GM15510 (cell line): ENCODE results near the gene ZC3H4.

Experiments used
- POLR2A ChIP-seq: IDR thresholded peaks from 3 replicates; pipeline ENCODE4 v1.6.1; 2011; ENCODE audit warnings: borderline replicate concordance; ENCODE audit not compliant: insufficient read length; ENCODE audit errors: extremely low read depth

The ZC3H4 gene

DNA sequence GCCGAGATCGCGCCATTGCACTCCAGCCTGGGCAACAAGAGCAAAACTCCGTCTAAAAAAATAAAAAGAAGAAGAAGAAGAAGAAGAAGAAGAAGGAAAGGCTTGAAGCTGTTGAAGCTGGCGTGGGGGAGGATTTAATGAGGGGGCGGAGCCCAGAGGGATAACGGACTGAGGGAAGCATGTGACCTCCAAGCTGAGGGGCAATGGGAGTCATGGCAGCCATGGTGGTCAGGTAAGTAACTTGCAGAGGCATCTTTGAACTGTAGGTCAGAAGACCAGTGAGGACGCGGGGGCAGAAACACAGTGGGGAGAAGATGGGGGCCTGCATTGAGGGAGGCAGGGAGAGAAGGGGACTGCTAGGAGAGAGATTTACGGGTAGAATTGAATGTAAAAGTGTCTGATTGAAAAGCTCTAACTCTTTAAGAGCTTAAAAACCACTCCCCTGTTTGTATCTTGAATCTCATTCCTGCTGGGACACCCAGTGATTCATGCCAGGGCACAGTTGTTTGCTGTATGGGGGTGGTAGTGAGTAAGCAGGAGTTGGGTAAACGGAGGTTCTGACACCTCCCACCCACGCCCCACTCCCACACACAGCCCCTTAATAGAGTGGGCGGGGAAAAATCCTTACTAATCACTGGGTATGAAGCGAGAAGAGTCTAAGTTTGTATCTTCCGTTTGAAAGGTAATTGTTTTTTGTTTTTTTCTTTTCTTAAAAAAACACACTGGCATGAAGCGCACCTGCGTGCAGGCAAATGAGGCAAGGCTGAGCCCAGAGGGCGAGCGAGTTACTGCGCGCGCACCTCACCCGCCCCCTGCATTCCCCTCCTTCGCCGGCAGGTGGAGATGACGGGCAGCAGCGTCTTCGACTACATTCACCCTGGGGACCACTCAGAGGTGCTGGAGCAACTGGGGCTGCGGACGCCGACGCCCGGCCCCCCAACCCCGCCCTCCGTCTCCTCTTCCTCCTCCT is 78.2 kb downstream of the ZC3H4 start:
- peak; percentile 17 for TF ChIP-seq POLR2A

DNA sequence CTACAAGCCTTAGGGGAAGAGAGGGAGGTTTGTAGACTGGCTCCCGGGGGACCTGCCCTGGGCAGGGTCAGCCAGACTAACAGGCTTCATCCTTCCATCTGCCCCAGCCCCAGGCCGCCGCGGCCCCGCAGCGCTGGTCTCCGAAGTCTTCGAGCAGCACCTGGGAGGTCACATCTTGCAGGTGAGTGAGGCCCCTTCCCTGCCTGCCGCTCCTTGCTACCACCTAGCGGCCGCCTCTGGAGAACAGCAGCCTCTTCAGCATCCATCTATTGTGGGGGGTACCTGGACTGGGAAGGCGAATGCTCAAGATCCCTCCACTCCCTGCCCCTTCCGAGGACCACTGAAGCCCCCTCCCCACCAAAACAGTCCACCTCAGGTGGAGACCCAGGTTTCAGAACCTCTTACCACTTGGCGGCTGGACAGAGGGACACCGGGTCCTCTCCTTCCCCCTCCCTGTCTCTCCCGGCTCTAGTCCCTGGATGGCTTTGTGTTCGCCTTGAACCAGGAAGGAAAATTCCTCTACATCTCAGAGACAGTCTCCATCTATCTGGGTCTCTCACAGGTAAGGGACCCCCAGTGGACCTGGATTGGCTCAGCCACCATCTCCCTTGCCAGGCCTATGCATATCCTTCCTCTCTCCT is 81.3 kb downstream of the ZC3H4 start:
- no peak for TF ChIP-seq POLR2A

DNA sequence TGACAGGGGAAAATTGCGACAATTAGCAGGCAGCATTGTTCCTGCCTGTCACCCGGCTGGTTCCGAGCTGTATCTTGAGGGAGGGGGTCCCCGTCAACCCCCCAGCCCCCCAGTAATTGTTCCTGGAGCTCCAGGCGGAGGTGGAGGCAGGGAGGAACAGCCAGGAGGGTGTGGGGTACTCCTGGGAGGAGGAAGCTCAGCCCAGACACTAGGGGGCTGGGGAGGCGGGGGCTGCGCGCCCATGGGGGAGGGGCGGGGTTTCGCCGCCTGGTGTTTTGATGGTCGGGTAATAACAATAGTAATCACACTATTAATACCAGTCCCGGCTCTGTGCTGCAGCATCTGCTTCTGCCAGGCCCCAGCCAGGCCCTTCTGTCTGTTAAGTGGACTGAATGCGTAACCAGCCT is 85.4 kb downstream of the ZC3H4 start:
- no peak for TF ChIP-seq POLR2A

DNA sequence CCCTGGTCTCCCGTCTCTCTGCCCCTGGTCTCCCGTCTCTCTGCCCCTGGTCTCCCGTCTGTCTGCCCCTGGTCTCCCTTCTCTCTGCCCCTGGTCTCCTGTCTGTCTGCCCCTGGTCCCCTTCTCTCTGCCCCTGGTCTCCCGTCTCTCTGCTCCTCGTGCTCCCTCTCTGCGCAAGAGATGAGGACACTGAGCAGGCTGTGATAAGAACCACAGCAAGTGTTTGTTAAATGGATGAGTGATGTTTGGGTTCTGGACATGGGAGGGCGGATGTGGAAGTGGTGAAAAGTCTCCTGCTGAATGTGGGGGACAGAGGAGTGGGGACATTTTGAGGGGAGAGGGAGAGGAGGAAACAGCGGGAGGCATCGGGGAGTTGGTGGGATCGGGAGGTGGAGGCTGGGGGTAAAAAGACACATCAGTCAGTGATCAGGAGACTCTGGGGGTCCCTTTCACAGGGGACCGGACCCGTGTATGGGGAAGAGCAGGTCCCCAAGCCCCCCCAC is 85.9 kb downstream of the ZC3H4 start:
- no peak for TF ChIP-seq POLR2A

DNA sequence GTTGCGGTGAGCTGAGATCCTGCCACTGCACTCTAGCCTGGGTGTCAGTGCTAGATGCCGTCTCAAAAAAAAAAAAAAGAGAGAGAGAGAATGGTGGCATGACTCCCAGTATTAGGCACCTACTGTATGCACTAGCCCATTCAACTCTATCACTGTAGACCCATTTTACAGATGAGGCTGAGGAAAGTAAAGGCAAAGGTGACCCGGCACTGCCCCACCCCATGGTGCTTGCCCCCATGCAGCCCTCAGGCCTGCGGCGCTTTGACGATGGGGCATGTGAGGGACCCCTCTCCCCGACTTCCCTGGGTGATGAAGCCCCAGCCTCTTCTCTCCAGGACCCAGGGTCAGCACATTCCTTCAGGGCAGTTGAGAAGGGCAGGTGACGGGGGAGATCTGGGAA is 86.7 kb downstream of the ZC3H4 start:
- TF ChIP-seq POLR2A: no peak

DNA sequence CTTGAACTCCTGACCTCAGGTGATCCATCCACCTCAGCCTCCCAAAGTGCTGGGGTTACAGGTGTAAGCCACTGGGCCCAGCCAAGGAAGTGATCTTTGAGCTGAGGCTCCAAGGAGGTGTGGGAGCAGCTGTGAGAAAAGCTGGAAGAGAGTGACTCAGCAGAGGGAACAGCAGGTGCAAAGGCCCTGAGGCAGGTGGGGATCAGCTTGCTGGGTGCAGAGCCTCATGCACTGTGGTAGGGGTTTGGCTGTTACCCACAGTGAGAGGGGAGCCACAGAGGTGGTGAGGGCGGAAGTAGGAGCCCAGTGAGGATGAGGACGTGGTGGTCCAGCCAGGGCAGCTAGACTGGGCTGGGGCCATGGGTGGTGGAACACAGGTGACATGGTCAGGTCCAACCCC is 87.4 kb downstream of the ZC3H4 start:
- TF ChIP-seq POLR2A: no peak

DNA sequence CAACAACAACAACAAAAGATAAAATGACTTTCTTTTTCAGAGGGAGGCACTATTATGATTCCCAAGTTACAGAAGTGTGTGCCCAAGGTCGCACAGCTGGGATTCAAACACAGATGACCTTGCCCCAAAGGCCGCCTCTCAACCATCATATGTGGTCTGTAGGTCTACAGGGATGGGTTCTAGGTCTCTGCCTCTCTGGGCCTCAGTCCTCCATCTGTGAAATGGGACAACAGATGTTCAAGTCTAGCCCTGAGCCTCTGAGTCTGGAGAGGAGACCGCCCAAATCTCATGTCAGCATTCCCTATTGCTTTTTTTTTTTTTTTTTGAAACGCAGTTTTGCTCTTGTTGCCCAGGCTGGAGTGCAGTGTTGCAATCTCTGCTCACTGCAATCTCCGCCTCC is 89.1 kb downstream of the ZC3H4 start:
- no peak for TF ChIP-seq POLR2A

DNA sequence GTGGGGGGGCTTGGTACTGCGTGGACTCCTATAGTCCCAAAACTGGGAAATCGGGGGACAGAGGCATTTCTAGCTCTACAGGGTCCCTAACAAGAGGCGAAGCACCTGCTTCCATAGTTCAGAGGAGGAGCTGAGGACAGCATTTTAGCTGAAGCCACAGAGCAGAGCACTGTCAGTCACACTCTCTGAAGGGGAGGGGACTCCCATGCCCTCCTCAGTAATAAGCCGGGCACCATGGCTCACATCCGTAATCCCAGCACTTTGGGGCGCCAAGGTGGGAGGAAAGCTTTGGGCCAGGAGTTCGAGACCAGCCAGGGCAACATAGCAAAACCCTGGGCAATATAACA is 90.2 kb downstream of the ZC3H4 start:
- no peak for TF ChIP-seq POLR2A

DNA sequence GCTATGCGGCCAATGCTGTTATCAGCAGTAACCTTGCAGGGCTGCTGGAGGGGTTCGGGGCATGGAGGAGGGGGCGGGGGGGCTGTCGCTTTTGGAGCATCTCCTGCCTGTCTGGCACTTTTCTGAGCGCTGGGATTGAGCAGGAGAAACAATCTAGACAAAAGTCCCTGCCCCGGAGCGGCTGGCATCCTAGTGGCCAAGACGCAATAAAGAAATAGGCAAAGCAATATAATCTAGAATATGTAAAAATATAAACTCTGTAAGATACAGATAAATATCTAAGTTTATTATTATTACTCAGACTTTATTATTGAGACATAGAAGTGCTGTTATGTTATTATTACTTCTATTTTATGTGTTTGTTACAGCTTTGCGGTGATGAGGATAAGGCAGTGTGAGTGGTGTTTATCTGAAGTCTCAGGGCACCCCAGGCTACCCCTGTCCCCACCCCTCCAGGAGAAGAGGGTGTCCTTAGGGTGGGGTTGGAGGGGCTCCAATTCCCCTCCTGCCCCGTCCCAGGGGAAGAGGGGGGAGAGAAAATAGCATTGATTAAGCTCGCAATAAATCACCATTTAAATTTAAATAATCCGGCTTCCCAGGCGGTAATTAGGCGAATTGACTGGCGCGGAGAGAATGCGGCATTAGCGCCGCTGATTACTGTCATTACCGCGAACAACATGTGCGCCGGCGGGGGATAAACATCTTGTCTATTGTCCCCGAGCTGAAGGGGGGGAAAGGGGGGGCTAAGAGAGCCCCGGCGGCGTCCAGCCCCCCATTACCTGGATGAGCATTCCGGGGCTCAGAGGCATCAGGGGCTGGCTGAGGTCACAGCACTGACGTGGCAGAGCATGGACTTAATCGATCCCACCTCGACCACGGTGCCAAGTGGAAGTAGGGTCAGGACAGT is 90.8 kb downstream of the ZC3H4 start:
- TF ChIP-seq POLR2A: no peak

DNA sequence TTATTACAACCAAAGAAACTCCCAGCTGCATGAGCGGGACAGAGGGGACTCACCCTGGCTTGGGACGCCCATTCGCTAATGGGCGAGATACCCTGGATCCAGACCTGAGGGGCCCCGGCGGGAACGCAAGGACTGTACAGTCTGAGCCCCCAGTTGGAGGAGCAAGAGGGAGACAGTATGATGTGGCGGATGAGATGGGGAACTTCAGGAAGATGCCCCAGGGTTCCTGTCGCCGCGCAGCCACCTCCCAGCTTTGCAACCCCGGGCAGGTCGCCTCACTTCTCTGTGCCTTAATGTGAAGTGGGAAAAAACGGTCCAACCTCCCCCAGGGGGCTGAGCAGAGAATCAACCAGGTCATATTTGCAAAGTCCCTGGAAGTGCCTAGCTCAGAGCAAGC is 91.4 kb downstream of the ZC3H4 start:
- TF ChIP-seq POLR2A: no peak

DNA sequence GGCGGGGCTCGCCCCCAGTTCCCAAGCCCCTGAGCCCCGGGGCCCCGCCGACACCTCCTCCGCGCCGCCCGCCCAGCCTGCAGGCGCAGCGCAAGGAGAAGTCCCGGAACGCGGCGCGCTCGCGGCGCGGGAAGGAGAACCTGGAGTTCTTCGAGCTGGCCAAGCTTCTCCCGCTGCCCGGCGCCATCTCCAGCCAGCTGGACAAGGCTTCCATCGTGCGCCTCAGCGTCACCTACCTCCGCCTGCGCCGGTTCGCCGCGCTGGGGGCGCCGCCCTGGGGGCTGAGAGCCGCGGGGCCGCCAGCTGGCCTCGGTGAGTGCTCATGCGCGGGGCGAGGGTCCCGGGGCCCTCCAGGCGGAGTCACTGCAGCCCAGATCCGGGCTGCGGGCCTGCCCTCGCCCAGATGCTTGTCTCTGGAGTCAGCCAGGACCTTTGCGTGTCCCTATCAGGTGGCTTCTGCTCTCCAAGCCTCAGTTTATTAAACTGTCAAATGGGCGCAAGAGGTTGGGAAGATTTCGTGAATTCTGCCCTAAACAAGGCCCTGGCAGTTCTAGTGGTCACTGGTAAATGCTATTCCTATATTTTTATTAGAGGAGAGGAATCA is 91.9 kb downstream of the ZC3H4 start:
- no peak for TF ChIP-seq POLR2A

DNA sequence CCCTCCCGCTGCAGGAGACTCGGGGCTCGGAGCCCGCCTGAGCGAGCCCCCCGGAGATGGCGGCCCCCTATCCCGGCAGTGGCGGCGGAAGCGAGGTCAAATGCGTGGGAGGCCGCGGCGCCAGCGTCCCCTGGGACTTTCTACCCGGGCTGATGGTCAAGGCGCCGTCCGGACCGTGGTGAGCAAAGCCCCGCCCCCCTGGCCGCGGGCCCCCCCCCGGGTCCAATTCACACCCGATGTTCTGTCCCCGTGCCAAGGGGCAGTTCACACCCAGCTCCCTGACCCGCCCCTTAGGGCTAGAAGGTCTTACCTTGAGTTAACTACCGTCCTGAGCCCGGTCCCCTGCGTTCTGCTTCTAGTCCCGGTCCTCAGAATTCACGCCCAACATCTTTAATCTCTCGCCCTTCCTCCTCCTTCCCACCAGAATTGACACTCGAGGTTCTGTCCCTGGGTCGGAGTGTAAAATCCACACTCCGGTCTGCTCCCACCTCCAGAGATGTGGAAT is 92.5 kb downstream of the ZC3H4 start:
- no peak for TF ChIP-seq POLR2A

DNA sequence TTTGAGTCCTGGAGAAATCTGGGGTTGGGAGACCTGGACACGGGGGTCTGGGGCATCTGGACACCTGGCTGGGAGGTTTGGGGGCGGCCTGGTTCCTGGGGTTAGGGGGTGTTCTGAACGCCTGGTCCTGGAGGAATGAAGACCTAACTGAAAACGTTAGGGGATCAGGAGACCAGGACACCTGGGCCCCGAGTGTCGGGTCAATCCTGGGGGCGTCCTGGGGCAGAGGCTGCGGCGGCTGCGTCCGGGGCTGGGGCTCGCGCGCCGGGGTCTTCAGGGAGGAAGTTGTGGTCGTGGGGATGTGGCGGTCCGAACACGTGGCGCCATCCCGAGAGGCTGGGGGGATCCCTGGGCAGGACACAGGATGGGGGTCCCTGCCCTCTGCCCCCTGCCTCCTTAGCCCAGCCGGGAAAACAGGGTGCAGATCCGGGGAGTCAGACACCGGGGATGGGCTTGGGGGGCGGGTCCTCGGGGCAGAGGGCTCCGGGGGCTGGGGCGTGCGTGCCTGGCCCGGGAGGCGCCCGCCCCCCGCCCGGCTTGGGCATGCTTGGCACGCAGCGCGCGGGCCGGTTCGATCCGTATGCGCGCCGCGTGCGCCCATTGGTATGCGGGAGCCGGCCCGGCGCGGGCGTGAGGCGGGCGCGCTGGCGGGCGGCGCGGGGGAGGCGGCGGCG is 93.3 kb downstream of the ZC3H4 start:
- TF ChIP-seq POLR2A: no peak

DNA sequence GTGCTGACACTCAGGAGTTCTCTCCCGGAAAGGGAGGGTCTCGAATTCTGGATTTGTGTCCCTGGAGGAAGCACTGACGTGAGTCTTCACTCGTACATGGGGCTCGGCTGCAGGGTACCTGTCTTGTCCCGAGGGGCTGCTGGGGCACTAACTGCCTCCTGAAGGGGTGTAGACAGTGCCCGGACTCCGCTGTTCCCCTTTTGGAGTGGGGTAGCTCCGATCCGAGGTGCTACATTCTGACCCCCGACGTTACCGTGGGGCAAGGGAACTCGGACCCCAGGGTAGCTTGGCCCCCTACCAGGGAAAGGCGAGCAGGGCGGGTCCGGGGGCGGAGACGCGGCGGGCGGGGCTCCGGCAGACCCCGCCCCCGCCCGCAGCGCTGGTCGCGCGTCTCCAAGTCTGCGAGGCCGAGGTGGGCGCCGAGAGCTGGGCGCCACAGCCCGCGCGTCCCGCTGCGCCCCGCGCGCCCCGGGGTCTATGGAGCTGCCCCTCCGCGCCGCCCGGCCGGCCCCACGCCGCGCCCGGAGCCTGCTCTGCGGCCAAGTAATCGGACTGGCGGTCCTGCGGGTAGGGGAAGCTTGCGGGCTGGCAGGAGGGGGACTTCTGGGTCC is 94.0 kb downstream of the ZC3H4 start, which contains the start of gene NPAS1:
TSS of gene NPAS1 (plus strand) at position 407 of the 611 bp plus-strand sequence. CDS start 1,211 bp downstream, outside the sequence.
- no peak for TF ChIP-seq POLR2A

DNA sequence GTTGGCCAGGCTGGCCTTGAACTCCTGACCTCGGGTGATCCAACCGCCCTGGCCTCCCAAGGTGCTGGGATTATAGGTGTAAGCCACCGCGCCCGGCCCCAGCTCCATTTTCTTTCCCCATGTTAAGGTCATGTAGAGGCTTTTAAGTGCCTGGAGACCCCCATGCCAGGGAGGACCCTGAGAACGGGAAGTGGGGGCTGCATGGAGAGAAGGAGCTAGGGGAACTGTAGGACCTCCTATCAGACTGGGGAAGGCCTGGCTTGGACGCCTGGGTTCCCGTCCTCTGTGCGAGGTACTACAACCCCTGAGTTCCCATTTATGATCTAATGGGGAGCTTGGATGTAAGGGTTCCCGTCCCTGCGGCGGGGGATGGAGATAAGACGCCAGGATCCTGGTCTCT is 94.7 kb downstream of the ZC3H4 start:
- TF ChIP-seq POLR2A: no peak
